ENCODE data around the gene BARX1.

GRCh38 chr9:93917121-93917853, 37.9 kb downstream of the BARX1 start:
- TF ChIP-seq CTCF (IDR thresholded peaks at IDR 0.05; ENCODE audit: low read length) (no peak), EZH2 (IDR thresholded peaks at IDR 0.05; ENCODE audit: borderline replicate concordance, low read length) (no peak)
